ENCODE measurements around the gene ZNF335. TPM values are rescaled to one million over a fixed set of nuclear protein-coding genes. Genes with fewer than 3 reads are reported as not detected.
A peak's percentile ranks its signal among the peaks of the same experiment; 100 is the strongest.

The ZNF335 gene
- total and polyA plus RNA-seq, 2 of the 13 experiments (the other 11 are each of a cell fraction or from before 2014, with no cell fraction given), result 9.7 to 13.7 TPM

DNA sequence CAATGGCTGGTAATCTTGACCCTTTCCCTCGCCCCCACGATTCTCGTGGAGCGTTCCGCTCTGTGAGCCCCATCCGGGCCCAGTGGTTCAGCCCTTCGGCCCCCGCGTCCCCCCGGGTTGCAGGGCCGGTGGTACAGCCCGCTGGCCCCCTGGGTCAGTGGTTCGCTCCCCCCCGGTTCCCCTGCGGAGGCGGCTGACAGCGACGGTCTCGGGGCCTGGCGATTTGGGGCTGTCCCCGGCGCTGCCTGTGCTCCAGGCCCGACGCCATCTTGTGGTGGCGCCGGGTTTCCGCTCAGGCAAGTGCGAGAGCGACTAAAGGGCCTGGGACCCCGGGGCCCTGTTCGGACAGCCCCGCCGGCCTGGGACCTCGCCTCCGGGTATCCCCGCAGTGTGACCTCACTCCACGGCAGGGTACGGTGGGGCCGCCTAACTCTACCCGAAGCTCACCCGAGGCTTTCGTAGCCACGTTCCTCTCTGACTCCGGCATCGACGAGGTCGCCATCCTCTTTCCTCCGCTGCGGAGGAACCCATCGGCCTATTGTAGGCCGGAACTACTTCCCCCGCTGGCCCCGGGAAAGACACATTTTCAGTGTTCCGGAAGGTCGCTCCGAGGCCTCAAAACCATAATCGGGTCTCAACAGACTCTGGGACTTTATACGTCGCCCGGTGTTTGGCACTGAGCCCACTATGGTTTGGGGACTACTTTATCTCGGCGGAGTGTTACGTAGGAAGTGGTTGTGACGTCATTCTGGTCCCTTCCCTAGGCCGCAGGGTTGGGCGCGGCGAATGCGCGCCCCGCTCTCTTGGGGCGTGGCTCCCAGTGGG lies at the start of gene ZNF335 (continued):
- TF ChIP-seq ZNF431 (CRISPR knock-in tag; IDR thresholded peaks at IDR 0.05; ENCODE audit: borderline replicate concordance, low read depth), result no peak
- peak; percentile 83; the same call in 1 of the 2 replicates for TF ChIP-seq SAFB2 (CRISPR knock-in tag; IDR thresholded peaks at IDR 0.05; ENCODE audit: borderline replicate concordance, low read depth)
- TF ChIP-seq, protein P1, sequence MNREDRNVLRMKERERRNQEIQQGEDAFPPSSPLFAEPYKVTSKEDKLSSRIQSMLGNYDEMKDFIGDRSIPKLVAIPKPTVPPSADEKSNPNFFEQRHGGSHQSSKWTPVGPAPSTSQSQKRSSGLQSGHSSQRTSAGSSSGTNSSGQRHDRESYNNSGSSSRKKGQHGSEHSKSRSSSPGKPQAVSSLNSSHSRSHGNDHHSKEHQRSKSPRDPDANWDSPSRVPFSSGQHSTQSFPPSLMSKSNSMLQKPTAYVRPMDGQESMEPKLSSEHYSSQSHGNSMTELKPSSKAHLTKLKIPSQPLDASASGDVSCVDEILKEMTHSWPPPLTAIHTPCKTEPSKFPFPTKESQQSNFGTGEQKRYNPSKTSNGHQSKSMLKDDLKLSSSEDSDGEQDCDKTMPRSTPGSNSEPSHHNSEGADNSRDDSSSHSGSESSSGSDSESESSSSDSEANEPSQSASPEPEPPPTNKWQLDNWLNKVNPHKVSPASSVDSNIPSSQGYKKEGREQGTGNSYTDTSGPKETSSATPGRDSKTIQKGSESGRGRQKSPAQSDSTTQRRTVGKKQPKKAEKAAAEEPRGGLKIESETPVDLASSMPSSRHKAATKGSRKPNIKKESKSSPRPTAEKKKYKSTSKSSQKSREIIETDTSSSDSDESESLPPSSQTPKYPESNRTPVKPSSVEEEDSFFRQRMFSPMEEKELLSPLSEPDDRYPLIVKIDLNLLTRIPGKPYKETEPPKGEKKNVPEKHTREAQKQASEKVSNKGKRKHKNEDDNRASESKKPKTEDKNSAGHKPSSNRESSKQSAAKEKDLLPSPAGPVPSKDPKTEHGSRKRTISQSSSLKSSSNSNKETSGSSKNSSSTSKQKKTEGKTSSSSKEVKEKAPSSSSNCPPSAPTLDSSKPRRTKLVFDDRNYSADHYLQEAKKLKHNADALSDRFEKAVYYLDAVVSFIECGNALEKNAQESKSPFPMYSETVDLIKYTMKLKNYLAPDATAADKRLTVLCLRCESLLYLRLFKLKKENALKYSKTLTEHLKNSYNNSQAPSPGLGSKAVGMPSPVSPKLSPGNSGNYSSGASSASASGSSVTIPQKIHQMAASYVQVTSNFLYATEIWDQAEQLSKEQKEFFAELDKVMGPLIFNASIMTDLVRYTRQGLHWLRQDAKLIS (CRISPR knock-in tag; IDR thresholded peaks at IDR 0.05), result peak; percentile 88; the same call in 1 of the 2 replicates
- TF ChIP-seq ZNF572 (CRISPR knock-in tag; IDR thresholded peaks at IDR 0.05), result peak; percentile 75; the same call in 1 of the 2 replicates
- peak; percentile 100 for TF ChIP-seq ASH2L (IDR thresholded peaks at IDR 0.05; ENCODE audit: insufficient read length, low read depth, low read length)
- peak; percentile 68 for TF ChIP-seq ZNF773 (CRISPR knock-in tag; IDR thresholded peaks at IDR 0.05; ENCODE audit: borderline replicate concordance)
- TF ChIP-seq, protein P2, sequence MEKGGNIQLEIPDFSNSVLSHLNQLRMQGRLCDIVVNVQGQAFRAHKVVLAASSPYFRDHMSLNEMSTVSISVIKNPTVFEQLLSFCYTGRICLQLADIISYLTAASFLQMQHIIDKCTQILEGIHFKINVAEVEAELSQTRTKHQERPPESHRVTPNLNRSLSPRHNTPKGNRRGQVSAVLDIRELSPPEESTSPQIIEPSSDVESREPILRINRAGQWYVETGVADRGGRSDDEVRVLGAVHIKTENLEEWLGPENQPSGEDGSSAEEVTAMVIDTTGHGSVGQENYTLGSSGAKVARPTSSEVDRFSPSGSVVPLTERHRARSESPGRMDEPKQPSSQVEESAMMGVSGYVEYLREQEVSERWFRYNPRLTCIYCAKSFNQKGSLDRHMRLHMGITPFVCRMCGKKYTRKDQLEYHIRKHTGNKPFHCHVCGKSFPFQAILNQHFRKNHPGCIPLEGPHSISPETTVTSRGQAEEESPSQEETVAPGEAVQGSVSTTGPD (CRISPR knock-in tag; IDR thresholded peaks at IDR 0.05), result no peak; the same call in 1 of the 2 replicates
- no peak for TF ChIP-seq SCMH1 (CRISPR knock-in tag; IDR thresholded peaks at IDR 0.05; ENCODE audit: borderline replicate concordance)
- peak; percentile 79 for TF ChIP-seq ZNF850 (CRISPR knock-in tag; conservative IDR thresholded peaks at IDR 0.05)
- TF ChIP-seq ZNF790 (CRISPR knock-in tag; IDR thresholded peaks at IDR 0.05; ENCODE audit: borderline replicate concordance), result peak; percentile 97
- peak; percentile 19; the same call in 1 of the 2 replicates for TF ChIP-seq ZNF564 (CRISPR knock-in tag; IDR thresholded peaks at IDR 0.05)
- TF ChIP-seq, protein P3, sequence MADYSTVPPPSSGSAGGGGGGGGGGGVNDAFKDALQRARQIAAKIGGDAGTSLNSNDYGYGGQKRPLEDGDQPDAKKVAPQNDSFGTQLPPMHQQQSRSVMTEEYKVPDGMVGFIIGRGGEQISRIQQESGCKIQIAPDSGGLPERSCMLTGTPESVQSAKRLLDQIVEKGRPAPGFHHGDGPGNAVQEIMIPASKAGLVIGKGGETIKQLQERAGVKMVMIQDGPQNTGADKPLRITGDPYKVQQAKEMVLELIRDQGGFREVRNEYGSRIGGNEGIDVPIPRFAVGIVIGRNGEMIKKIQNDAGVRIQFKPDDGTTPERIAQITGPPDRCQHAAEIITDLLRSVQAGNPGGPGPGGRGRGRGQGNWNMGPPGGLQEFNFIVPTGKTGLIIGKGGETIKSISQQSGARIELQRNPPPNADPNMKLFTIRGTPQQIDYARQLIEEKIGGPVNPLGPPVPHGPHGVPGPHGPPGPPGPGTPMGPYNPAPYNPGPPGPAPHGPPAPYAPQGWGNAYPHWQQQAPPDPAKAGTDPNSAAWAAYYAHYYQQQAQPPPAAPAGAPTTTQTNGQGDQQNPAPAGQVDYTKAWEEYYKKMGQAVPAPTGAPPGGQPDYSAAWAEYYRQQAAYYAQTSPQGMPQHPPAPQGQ (CRISPR knock-in tag; IDR thresholded peaks at IDR 0.05; ENCODE audit: borderline replicate concordance), result no peak; the same call in 1 of the 2 replicates
- TF ChIP-seq, protein P4, sequence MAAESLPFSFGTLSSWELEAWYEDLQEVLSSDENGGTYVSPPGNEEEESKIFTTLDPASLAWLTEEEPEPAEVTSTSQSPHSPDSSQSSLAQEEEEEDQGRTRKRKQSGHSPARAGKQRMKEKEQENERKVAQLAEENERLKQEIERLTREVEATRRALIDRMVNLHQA (CRISPR knock-in tag; IDR thresholded peaks at IDR 0.05), result 0 out of 2 replicates have a peak, but pooled peaks have one; percentile 56
- no peak for TF ChIP-seq SYNCRIP (IDR thresholded peaks at IDR 0.05; ENCODE audit: insufficient read depth, low read depth, low read length)
- TF ChIP-seq, protein P5, sequence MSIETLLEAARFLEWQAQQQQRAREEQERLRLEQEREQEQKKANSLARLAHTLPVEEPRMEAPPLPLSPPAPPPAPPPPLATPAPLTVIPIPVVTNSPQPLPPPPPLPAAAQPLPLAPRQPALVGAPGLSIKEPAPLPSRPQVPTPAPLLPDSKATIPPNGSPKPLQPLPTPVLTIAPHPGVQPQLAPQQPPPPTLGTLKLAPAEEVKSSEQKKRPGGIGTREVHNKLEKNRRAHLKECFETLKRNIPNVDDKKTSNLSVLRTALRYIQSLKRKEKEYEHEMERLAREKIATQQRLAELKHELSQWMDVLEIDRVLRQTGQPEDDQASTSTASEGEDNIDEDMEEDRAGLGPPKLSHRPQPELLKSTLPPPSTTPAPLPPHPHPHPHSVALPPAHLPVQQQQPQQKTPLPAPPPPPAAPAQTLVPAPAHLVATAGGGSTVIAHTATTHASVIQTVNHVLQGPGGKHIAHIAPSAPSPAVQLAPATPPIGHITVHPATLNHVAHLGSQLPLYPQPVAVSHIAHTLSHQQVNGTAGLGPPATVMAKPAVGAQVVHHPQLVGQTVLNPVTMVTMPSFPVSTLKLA (IDR thresholded peaks at IDR 0.05), result no peak; the same call in 1 of the 2 replicates
- TF ChIP-seq TBL1XR1 (IDR thresholded peaks at IDR 0.05; ENCODE audit: borderline replicate concordance, low read length, partially characterized antibody), result peak; percentile 46
- TF ChIP-seq ZNF501 (CRISPR knock-in tag; IDR thresholded peaks at IDR 0.05), result peak; percentile 99

All from HepG2 (cell line).